ENCODE data around the gene LUC7L.
"Not testable (repeated sequence)": the region's sequence is repeated elsewhere in the genome, so short reads cannot be mapped to it uniquely, and the experiment has no call there.

LUC7L gene

DNA sequence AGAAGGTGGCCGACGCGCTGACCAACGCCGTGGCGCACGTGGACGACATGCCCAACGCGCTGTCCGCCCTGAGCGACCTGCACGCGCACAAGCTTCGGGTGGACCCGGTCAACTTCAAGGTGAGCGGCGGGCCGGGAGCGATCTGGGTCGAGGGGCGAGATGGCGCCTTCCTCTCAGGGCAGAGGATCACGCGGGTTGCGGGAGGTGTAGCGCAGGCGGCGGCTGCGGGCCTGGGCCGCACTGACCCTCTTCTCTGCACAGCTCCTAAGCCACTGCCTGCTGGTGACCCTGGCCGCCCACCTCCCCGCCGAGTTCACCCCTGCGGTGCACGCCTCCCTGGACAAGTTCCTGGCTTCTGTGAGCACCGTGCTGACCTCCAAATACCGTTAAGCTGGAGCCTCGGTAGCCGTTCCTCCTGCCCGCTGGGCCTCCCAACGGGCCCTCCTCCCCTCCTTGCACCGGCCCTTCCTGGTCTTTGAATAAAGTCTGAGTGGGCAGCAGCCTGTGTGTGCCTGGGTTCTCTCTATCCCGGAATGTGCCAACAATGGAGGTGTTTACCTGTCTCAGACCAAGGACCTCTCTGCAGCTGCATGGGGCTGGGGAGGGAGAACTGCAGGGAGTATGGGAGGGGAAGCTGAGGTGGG lies 55.9 kb downstream of the LUC7L start:
- not testable (repeated sequence) for DNase-seq; H3K79me2 ChIP-seq (ENCODE audit: insufficient read depth, low read length); H3K9ac ChIP-seq (ENCODE audit: low read depth, low read length); H3K27me3 ChIP-seq (ENCODE audit: insufficient read depth, low read length, poor library complexity); H4K20me1 ChIP-seq (ENCODE audit: insufficient read depth, low read length); H2AFZ ChIP-seq (ENCODE audit: low read depth, low read length); H3K27ac ChIP-seq (ENCODE audit: low read length); H3K4me3 ChIP-seq (ENCODE audit: low read depth in 1 of 2, low read length in 2 of 2); H3K9me3 ChIP-seq (ENCODE audit: insufficient read depth, low read length, severe bottlenecking); H3K4me1 ChIP-seq (ENCODE audit: insufficient read depth, low read length); H3K4me2 ChIP-seq (ENCODE audit: insufficient read depth, low read length); ATAC-seq (ENCODE audit: insufficient read depth, low read depth); H3K36me3 ChIP-seq (ENCODE audit: insufficient read depth, low read length)

GRCh38 chr16:172374-172941 lies 56.8 kb downstream of the LUC7L start, which contains the start of gene HBA2:
Gene HBA2, plus strand, starts transcription at chr16:172876. Its CDS starts 37 bp downstream, at chr16:172913.
- not testable (repeated sequence) for H2AFZ ChIP-seq (ENCODE audit: low read depth, low read length); H4K20me1 ChIP-seq (ENCODE audit: insufficient read depth, low read length); H3K4me1 ChIP-seq (ENCODE audit: insufficient read depth, low read length); ATAC-seq (ENCODE audit: insufficient read depth, low read depth); DNase-seq; H3K9me3 ChIP-seq (ENCODE audit: insufficient read depth, low read length, severe bottlenecking); H3K27me3 ChIP-seq (ENCODE audit: insufficient read depth, low read length, poor library complexity); H3K36me3 ChIP-seq (ENCODE audit: insufficient read depth, low read length); H3K27ac ChIP-seq (ENCODE audit: low read length); H3K9ac ChIP-seq (ENCODE audit: low read depth, low read length); H3K4me2 ChIP-seq (ENCODE audit: insufficient read depth, low read length); H3K4me3 ChIP-seq (ENCODE audit: low read depth in 1 of 2, low read length in 2 of 2); H3K79me2 ChIP-seq (ENCODE audit: insufficient read depth, low read length)

GRCh38 chr16:170788-171187 lies 58.5 kb downstream of the LUC7L start:
- ATAC-seq (ENCODE audit: insufficient read depth, low read depth) (no peak), DNase-seq (no peak)
- no peaks in the 10 kb centered on the region for H3K4me1 ChIP-seq (ENCODE audit: insufficient read depth, low read length)
- no peaks in the 10 kb centered on the region for H3K27me3 ChIP-seq (ENCODE audit: insufficient read depth, low read length, poor library complexity)
- H3K79me2 ChIP-seq (ENCODE audit: insufficient read depth, low read length): no peaks in the 10 kb centered on the region
- H2AFZ ChIP-seq (ENCODE audit: low read depth, low read length): no peak overlapping the region
- no peak overlapping the region for H3K4me3 ChIP-seq (ENCODE audit: low read depth in 1 of 2, low read length in 2 of 2)
- no peaks in the 10 kb centered on the region for H3K9me3 ChIP-seq (ENCODE audit: insufficient read depth, low read length, severe bottlenecking)
- no peak overlapping the region for H3K9ac ChIP-seq (ENCODE audit: low read depth, low read length)
- H3K4me2 ChIP-seq (ENCODE audit: insufficient read depth, low read length): no peak overlapping the region
- H3K36me3 ChIP-seq (ENCODE audit: insufficient read depth, low read length): no peaks in the 10 kb centered on the region
- H4K20me1 ChIP-seq (ENCODE audit: insufficient read depth, low read length): peaks cover 7% of the 10 kb centered on the region
- H3K27ac ChIP-seq (ENCODE audit: low read length): no peak overlapping the region
- no peak for TF ChIP-seq EZH2 (IDR thresholded peaks at IDR 0.05; ENCODE audit: borderline replicate concordance, low read depth, low read length, severe bottlenecking)
- TF ChIP-seq, protein P1, sequence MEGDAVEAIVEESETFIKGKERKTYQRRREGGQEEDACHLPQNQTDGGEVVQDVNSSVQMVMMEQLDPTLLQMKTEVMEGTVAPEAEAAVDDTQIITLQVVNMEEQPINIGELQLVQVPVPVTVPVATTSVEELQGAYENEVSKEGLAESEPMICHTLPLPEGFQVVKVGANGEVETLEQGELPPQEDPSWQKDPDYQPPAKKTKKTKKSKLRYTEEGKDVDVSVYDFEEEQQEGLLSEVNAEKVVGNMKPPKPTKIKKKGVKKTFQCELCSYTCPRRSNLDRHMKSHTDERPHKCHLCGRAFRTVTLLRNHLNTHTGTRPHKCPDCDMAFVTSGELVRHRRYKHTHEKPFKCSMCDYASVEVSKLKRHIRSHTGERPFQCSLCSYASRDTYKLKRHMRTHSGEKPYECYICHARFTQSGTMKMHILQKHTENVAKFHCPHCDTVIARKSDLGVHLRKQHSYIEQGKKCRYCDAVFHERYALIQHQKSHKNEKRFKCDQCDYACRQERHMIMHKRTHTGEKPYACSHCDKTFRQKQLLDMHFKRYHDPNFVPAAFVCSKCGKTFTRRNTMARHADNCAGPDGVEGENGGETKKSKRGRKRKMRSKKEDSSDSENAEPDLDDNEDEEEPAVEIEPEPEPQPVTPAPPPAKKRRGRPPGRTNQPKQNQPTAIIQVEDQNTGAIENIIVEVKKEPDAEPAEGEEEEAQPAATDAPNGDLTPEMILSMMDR (IDR thresholded peaks at IDR 0.05; ENCODE audit: borderline replicate concordance, extremely low read depth, low read length, poor library complexity, severe bottlenecking): no peak

DNA sequence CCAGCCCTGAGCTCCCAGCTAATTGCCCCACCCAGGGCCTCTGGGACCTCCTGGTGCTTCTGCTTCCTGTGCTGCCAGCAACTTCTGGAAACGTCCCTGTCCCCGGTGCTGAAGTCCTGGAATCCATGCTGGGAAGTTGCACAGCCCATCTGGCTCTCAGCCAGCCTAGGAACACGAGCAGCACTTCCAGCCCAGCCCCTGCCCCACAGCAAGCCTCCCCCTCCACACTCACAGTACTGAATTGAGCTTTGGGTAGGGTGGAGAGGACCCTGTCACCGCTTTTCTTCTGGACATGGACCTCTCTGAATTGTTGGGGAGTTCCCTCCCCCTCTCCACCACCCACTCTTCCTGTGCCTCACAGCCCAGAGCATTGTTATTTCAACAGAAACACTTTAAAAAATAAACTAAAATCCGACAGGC lies 59.2 kb downstream of the LUC7L start:
- not testable (repeated sequence) for H3K4me1 ChIP-seq (ENCODE audit: insufficient read depth, low read length); H3K79me2 ChIP-seq (ENCODE audit: insufficient read depth, low read length); H3K9ac ChIP-seq (ENCODE audit: low read depth, low read length); H3K36me3 ChIP-seq (ENCODE audit: insufficient read depth, low read length); H3K9me3 ChIP-seq (ENCODE audit: insufficient read depth, low read length, severe bottlenecking); H3K4me3 ChIP-seq (ENCODE audit: low read depth in 1 of 2, low read length in 2 of 2); H3K27ac ChIP-seq (ENCODE audit: low read length); H3K4me2 ChIP-seq (ENCODE audit: insufficient read depth, low read length); H3K27me3 ChIP-seq (ENCODE audit: insufficient read depth, low read length, poor library complexity); H2AFZ ChIP-seq (ENCODE audit: low read depth, low read length); H4K20me1 ChIP-seq (ENCODE audit: insufficient read depth, low read length)
- ATAC-seq (ENCODE audit: insufficient read depth, low read depth) (peak; percentile 64; the same call in 2 of the 3 replicates), DNase-seq (peak; percentile 31)

GRCh38 chr16:169014-169413 lies 60.2 kb downstream of the LUC7L start:
- H3K27ac ChIP-seq (ENCODE audit: low read length): no peak overlapping the region
- no peaks in the 10 kb centered on the region; the same call in 1 of the 2 replicates for H4K20me1 ChIP-seq (ENCODE audit: insufficient read depth, low read length)
- no peaks in the 10 kb centered on the region for H3K9me3 ChIP-seq (ENCODE audit: insufficient read depth, low read length, severe bottlenecking)
- DNase-seq (no peak), ATAC-seq (ENCODE audit: insufficient read depth, low read depth) (no peak)
- H3K9ac ChIP-seq (ENCODE audit: low read depth, low read length): no peak overlapping the region
- H3K36me3 ChIP-seq (ENCODE audit: insufficient read depth, low read length): no peaks in the 10 kb centered on the region
- no peak overlapping the region for H3K4me3 ChIP-seq (ENCODE audit: low read depth in 1 of 2, low read length in 2 of 2)
- no peaks in the 10 kb centered on the region for H3K4me1 ChIP-seq (ENCODE audit: insufficient read depth, low read length)
- TF ChIP-seq, protein P1 (IDR thresholded peaks at IDR 0.05; ENCODE audit: borderline replicate concordance, extremely low read depth, low read length, poor library complexity, severe bottlenecking): no peak
- no peak for TF ChIP-seq EZH2 (IDR thresholded peaks at IDR 0.05; ENCODE audit: borderline replicate concordance, low read depth, low read length, severe bottlenecking)
- H3K27me3 ChIP-seq (ENCODE audit: insufficient read depth, low read length, poor library complexity): no peaks in the 10 kb centered on the region
- H3K4me2 ChIP-seq (ENCODE audit: insufficient read depth, low read length): no peak overlapping the region
- H3K79me2 ChIP-seq (ENCODE audit: insufficient read depth, low read length): no peaks in the 10 kb centered on the region
- H2AFZ ChIP-seq (ENCODE audit: low read depth, low read length): no peak overlapping the region

Measured in DND-41 (cell line).